DMS153 treated with DMSO at 0.1 percent for 48 hours (cell line): ENCODE measurements around the gene LRFN3.
"Not testable (repeated sequence)": the region's sequence is repeated elsewhere in the genome, so short reads cannot be mapped to it uniquely, and the experiment has no call there.

Source experiments
- DNase-seq: peaks from one replicate; lab custom pipeline; 2025; ENCODE audit not compliant: unreplicated experiment; lab: John Stamatoyannopoulos, UW

The LRFN3 gene

DNA sequence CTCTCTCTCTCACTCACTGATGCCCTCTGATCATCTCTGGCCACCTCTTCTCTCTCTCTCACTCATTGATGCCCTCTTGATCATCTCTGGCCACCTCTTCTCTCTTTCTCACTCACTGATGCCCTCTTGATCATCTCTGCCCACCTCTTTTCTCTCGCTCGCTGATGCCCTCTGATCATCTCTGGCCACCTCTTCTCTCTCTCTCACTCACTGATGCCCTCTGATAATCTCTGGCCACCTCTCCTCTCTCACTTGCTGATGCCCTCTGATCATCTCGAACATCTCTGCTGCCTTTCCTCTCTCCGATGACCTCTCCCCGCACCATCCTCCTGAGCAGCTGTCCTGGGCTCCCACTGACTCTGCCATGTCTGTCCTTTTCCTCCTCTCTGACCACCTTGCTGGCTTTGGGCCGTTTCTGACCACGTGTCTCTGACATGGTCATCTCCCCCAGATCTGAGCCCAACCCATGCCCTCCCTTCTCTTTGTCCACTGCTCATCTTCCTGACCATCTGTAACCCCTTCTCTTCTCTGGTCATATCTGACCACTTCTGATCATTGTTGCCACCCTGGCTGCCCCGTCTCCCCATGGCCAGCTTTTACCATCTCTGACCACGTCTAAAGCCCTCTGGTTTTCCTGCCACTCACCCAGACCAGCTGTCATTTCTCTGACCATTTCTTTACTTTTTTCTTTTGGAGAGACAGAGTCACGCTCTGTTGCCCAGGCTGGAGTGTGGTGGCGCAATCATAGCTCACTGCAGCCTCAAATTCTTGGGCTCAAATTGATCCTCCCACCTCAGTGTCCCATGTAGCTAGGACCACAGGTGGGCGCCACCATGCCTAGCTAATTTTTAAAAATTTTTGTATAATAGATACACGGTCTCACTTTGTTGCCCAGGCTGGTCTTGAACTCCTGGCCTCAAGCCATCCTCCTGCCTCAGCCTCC is 2.4 kb downstream of the LRFN3 start:
- no peak for DNase-seq

DNA sequence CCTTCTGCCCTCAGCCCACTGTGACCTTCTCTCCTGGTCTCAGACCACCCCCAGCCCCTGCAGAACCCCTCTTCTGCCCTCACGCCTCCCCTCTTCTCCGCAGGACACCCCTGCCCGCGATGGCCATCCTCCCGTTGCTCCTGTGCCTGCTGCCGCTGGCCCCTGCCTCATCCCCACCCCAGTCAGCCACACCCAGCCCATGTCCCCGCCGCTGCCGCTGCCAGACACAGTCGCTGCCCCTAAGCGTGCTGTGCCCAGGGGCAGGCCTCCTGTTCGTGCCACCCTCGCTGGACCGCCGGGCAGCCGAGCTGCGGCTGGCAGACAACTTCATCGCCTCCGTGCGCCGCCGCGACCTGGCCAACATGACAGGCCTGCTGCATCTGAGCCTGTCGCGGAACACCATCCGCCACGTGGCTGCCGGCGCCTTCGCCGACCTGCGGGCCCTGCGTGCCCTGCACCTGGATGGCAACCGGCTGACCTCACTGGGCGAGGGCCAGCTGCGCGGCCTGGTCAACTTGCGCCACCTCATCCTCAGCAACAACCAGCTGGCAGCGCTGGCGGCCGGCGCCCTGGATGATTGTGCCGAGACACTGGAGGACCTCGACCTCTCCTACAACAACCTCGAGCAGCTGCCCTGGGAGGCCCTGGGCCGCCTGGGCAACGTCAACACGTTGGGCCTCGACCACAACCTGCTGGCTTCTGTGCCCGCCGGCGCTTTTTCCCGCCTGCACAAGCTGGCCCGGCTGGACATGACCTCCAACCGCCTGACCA is 3.3 kb downstream of the LRFN3 start:
- no peak for DNase-seq

DNA sequence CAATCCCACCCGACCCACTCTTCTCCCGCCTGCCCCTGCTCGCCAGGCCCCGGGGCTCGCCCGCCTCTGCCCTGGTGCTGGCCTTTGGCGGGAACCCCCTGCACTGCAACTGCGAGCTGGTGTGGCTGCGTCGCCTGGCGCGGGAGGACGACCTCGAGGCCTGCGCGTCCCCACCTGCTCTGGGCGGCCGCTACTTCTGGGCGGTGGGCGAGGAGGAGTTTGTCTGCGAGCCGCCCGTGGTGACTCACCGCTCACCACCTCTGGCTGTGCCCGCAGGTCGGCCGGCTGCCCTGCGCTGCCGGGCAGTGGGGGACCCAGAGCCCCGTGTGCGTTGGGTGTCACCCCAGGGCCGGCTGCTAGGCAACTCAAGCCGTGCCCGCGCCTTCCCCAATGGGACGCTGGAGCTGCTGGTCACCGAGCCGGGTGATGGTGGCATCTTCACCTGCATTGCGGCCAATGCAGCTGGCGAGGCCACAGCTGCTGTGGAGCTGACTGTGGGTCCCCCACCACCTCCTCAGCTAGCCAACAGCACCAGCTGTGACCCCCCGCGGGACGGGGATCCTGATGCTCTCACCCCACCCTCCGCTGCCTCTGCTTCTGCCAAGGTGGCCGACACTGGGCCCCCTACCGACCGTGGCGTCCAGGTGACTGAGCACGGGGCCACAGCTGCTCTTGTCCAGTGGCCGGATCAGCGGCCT is 4.1 kb downstream of the LRFN3 start:
- no peak for DNase-seq

DNA sequence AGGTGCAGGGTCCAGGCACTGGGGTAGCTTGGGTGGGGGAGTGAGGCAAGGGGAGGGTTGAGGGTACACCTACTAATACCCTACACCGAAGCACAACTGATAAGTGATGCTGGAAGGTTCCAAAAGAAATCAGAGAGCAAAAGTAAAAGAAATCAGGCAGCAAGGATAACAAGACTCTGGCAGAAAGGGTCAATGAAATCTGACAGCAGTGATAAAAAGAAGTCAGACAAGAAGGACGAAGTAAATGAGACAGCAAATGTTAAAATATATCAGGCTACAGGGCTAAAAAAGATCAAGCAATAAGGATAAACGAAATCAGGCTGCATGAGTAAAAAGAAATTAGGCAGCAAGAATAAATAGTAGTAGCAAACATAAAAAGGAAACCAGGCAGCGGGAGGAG is 4.7 kb downstream of the LRFN3 start:
- no peak for DNase-seq

DNA sequence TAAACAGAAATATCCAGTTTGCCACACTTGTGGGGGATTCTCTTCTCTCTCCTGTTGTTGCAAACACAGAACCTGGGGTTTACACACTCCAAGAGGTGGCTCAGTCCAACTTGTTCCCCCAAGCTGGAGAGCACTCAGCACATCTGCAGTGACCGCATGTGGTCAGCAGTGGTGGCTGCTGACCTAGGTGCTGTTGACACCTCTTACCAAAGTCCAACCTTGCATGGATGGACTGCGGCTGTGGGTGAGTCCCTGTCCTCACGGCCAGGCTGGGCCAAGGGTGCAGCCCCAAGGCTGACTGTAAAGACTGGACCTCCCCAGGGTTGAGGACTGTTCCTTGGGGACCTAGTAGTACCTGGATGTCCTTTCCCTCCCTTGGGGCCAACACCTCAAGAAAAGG is 6.1 kb downstream of the LRFN3 start:
- no peak for DNase-seq

DNA sequence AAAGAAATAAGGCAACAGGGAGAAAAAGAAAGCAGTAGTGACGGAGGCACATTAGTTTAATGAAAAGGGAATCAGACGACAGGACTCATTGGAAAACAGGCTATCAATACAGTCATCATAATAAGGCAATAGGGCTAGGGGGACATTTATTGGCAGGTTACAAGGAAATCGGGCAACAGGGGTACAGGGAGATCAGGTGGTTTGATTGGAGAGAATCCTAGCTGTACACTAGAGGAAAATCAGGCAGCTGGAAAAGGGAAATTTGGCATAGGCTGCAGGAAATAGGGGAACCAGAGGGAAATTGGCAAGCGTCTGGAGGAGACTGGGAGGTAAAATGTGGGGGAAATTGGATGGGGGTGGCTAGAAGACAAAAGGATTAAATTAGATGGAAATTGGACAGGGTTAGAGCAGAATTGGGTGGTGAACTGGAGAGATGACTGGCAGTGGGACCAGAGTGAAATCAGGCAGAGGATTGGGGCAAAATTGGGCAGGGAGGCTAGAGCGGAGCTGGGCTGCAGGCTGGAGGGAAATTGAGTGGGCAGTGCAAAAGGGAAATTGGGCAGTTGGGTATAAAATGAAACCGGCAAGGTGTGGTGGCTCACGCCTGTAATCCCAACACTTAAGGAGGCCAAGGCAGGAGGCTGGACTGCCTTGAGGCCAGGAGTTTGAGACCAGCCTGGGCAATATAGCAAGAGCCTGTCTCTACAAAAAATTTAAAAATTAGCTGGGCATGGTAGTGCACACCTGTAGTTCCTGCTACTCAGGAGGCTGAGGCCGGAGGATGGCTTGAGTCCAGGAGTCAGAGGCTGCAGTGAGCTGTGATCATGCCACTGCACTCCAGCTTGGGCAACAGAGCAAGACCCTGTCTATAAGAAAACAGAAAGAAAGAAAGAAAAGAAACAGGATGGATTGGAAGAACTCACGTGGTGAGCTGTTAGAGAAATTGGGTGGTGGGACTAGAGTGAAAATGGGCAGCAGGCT is 7.4 kb downstream of the LRFN3 start:
- DNase-seq, result no peak

DNA sequence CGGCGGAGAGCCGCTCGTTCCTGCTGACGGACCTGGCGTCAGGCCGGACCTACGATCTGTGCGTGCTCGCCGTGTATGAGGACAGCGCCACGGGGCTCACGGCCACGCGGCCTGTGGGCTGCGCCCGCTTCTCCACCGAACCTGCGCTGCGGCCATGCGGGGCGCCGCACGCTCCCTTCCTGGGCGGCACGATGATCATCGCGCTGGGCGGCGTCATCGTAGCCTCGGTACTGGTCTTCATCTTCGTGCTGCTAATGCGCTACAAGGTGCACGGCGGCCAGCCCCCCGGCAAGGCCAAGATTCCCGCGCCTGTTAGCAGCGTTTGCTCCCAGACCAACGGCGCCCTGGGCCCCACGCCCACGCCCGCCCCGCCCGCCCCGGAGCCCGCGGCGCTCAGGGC is 8.4 kb downstream of the LRFN3 start:
- no peak for DNase-seq

DNA sequence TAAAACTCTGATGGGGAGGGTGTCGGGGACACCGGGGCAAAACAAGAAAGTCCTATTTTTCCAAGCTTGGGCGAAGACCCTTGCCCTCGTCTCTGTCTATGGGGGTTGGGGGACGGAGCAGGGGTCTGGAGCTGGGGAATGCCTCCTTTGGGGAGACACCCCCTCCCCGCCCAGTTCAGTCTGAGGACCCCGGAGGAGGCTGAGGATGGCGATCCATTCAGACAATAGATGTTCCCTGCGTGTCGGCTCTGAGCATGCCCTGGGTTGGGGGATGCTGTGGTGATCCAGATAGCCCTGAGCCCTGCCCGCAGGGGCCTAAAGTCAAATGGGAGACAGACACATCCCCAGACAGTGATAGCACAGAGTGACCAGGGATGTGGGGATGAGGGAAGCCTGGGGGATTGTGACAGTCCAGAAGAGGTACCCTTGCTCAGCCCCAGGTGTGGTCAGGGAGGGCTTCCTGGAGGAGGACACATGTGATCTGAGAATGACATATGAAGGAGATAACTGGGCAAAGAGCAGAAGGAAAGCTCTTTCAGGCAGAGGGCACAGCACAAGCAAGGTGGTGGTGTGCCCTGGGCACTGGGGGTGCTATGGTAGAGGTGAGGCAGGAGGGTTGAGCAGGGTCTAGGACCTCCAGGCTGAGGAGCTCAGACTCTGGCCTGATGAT is 9.1 kb downstream of the LRFN3 start:
- no peak for DNase-seq

DNA sequence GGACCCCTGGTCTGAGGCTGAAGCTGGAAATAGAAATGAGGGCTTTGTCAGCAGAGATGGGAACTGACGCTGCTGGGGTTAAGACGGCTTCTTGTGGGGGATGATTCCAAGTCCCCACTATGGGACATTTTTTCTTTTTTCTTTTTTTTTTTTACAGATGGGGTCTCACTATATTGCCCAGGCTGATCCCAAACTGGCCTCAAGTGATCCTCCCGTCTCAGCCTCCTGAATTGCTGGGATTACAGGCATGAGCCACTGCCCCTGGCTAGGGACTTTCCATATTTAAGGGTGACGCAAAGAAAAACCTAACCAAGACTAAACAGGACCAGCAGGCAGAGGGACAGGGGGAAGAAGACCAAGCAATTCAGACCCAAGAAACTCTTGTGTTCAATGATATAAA is 10.0 kb downstream of the LRFN3 start:
- DNase-seq, result no peak

DNA sequence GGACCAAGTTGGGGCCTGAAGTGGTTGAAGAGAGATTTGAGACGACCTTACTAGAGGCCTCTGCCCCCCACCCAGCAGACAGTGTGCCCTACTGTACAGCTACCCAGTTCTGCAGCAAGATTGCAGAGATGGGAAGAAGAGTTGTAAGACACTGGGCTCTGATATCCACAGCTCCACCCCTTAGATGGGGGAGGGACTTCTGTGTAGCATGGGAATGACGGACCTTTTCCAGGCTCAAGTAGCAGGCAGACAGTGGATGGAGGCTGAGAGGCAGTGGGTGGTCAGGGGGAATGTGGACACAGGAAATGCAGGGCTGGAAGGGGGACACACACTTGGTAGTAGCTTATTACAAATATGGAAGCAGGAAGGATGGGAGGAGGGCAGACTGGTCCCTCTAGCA is 13.0 kb downstream of the LRFN3 start:
- DNase-seq, result no peak

DNA sequence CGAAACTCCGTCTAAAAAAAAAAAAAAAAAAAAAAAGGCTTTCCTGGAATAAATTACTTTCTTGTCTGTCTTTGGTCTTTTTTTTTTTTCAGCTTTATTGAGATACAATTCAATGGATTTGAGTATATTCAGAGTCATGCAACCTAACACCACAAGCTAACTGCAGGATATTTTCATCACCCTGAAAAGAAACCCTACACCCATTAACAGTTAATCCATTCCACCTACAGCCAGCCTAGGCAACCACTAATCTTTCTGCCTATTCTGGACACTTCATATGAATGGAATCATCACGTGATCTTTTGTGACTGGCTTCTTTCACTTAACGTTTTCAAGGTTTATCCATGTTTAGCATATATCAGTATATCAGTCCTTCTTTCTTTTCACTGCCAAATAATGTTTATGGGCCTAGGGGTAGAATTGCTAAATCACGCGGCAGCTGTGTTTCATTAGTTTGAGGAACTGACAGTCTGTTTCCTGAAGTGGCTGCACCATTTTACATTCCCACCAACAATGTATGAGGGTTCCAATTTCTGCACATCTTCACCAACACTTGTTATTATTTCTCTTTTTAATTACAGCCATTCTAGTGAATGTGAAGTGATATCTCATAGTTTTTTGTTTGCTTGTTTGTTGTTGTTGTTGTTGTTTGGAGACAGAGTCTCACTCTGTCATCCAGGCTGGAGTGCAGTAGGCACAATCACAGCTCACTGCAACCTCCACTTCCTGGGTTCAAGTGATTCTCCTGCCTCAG is 19.9 kb downstream of the LRFN3 start:
- DNase-seq, result no peak

DNA sequence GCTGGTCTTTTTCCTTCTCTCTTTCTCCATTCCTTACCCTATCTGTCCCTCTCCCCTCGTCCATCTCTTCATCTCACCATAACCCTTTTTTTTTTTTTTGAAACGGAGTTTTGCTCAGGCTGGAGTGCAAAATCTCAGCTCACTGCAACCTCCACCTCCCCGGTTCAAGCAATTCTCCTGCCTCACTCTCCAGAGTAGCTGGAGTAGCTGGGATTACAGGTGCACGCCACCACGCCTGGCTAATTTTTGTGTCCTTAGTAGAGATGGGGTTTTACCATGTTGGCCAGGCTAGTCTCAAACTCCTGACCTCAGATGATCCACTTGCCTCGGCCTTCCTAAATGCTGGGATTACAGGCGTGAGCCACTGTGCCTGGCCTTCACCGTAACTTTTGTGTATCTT is 21.2 kb downstream of the LRFN3 start:
- DNase-seq, result not testable (repeated sequence)

DNA sequence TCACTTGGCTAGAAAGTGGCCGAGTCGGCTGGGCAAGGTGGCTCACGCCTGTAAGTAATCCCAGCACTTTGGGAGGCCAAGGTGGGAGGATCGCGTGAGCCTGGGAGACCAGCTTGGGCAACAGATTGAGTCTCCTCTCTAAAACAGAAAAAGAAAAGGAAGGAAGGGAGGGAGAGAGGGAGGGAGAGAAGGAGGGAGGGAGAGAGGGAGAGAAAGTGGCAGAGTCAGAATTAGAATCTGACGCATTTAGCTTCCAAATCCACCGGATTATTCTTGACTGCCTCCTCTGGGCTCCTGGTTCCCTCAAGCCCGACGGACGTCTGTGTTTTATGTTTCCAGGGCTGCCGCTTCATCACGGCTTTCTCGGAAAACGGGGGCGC is 22.5 kb downstream of the LRFN3 start:
- DNase-seq, result no peak

DNA sequence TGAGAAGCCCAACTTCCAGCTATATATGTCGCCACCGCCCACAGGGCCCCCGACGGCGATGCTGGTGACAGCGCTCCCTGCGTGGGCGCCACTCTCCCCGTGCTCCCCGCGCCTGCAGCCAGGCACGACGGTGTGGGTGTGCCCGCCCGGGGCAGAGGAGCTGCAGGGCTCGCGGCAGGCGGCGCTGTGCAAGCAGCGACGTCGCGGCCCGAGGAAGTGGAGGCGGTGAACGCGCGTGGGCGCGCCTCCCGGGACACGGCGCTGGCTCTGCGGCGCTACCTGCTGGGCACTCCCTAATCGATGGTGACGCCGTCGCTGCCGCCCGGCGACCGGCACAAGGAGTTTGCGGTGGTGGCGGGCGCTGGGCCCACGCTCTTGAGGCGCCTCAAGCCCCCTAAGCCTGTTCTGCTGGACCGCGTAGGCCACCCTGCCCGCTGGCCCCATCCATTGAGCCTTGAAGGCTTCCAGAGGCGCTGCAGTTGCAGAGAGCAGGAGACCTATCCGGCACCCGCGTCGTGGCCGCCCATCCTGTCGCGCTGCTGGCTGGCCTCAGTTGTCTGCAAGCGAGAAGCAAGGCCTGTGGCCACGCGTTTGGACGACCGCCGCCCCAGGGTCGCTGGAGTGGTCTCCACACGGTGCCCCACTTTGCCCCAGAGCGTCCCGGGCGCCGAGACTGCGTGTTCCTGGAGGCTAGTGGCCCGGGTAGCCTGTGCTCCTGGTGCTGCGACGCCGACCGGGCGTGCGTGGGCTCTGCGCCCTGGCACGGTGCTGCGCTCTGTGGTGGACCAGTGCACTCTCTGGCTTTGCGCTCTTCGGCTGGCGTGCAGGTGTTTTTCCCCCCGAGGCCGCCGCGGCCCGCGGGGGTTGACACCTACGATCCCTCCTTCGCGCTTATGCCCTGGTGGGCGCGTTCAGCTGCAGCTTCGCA is 23.1 kb downstream of the LRFN3 start:
- no peak for DNase-seq

DNA sequence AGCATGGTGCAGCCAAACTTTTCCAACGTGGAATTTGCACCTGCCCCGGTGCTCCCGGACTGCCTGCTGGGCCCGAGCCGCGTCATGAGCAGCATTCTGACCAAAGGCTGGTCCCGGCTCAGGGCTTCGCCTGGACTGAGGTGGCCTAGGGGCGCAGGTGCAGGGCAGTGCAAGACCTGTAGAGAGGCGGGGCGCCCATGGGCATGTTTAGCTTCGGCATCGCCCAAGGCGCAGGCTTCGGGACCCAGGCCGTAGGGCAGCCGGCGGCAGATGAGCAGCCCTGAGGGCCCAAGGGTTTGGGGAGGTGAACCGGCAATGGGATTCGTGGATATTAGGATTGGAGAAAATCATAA is 23.8 kb downstream of the LRFN3 start:
- no peak for DNase-seq

DNA sequence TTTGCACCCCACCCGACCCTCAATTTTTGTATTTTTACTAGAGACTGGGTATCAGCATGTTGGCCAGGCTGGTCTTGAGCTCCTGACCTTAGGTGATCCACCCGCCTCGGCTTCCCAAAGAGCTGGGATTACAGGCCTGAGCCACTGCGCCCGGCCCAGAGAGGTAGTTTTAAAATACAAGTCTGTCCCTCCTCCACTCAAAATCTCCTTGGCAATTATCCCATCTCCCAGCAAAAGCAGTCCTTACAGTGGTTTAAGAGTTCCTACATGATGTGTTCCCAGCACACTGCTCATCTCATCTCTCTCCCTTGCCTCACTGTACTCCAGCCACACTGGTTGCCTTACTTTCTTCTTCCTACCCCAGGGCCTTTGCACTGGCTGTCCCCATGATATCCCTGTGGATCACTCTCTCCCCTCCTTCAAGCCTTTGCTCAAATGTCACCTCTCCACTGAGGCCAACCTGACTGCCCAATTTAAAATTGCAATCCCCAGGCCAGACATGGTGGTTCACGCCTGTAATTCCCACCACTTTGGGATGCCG is 24.3 kb downstream of the LRFN3 start:
- DNase-seq, result no peak

DNA sequence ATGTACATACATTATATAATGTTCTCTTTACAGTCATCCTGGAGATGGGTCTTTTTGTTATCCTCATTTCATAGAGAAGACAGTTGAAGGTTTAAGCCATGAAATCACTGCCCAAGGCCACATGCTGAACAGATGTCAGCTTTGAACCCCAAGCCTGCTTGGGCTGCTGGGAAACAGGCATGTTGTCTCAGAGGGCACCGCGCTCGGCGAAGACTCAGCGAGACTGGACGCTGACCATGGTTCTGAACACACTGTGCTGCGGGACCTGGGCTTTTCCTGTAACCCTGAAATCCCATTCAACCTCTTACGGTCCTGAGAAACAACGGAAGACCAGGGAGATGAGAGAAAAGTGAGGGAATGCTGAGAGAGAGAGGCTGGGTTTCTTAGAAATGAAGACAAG is 27.3 kb downstream of the LRFN3 start:
- DNase-seq, result no peak

DNA sequence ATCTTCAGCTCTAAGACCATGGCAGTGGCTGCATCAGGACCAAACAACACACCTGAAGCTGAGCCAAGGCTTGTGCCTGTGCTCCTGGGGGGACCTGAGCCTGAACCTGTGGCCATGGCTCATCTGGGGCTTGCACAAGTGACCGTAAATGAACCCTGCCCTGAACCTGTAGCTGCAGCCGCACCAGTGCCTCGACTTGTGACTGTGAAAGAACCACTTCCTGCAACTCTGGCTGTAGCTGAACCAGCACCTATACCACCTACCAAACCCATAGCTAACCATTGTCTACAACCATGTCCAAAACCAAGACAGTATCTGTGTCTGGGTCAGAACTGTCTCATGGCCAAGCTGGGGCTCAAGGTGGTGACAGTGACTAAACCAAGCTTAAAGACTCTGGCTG is 30.6 kb downstream of the LRFN3 start:
- DNase-seq, result no peak
